Hepatocyte (in vitro differentiated cells): ENCODE measurements around the gene SH3RF1.

Source experiments
- EZH2phosphoT487 ChIP-seq: fragments of 200-600 bp; sonication (generic); IDR thresholded peaks from one replicate; pipeline ENCODE4 v1.6.1; 2018; ENCODE audit warnings: antibody characterized with exemption, mild to moderate bottlenecking, low read depth, moderate library complexity; ENCODE audit not compliant: unreplicated experiment, severe bottlenecking
- TF ChIP-seq, protein P1 (sequence below): fragments of 200-600 bp; sonication (generic); IDR thresholded peaks from 2 replicates; pipeline ENCODE4 v1.5.1; 2016; ENCODE audit warnings: antibody characterized with exemption, mild to moderate bottlenecking; ENCODE audit not compliant: poor library complexity

GRCh38 chr4:169254546-169254983 is 16.2 kb downstream of the SH3RF1 start:
- TF ChIP-seq, protein P1, sequence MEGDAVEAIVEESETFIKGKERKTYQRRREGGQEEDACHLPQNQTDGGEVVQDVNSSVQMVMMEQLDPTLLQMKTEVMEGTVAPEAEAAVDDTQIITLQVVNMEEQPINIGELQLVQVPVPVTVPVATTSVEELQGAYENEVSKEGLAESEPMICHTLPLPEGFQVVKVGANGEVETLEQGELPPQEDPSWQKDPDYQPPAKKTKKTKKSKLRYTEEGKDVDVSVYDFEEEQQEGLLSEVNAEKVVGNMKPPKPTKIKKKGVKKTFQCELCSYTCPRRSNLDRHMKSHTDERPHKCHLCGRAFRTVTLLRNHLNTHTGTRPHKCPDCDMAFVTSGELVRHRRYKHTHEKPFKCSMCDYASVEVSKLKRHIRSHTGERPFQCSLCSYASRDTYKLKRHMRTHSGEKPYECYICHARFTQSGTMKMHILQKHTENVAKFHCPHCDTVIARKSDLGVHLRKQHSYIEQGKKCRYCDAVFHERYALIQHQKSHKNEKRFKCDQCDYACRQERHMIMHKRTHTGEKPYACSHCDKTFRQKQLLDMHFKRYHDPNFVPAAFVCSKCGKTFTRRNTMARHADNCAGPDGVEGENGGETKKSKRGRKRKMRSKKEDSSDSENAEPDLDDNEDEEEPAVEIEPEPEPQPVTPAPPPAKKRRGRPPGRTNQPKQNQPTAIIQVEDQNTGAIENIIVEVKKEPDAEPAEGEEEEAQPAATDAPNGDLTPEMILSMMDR: no peak
- TF ChIP-seq EZH2phosphoT487: no peak
